GM10248 (cell line): ENCODE results near the gene VRK1.
"Not testable (repeated sequence)": the region's sequence is repeated elsewhere in the genome, so short reads cannot be mapped to it uniquely, and the experiment has no call there.

Experiments
- CTCF ChIA-PET: fragments of 300-600 bp; sonication (Branson Sonifier 250); formaldehyde crosslinking; extraction: SDS; loops from one replicate; lab custom pipeline; 2021; ENCODE audit warnings: antibody characterized with exemption; lab: Yijun Ruan, JAX
- POLR2A ChIA-PET: fragments of 350-650 bp; sonication (Branson Sonifier 250); formaldehyde crosslinking; extraction: SDS; loops from one replicate; lab custom pipeline; 2020; ENCODE audit warnings: antibody characterized with exemption; lab: Yijun Ruan, JAX
- DNase-seq: peaks from one replicate; pipeline ENCODE4 v3.0.0; 2012; ENCODE audit errors: extremely low spot score
- CTCF ChIP-seq: IDR thresholded peaks from 2 replicates; pipeline ENCODE4 v1.5.1; 2012; ENCODE audit warnings: mild to moderate bottlenecking, low read depth; ENCODE audit errors: extremely low read depth, missing control alignments, control extremely low read depth

VRK1 gene

GRCh38 chr14:96867634-96868033, 70.5 kb downstream of the VRK1 start:
- CTCF ChIA-PET: interaction anchor here (1.3 to 1.5 kb wide), 2 partner anchors 15 to 301 kb away, joined by 3 to 6 read pairs; no protein-coding TSS in a partner anchor
- POLR2A ChIA-PET: interaction anchor here (0.6 kb wide), 1 partner anchor 66 kb away, joined by 3 read pairs; no protein-coding TSS in a partner anchor
- no peak for DNase-seq
- no peak for TF ChIP-seq CTCF

- CTCF ChIA-PET: interaction anchor here (1.1 to 7.7 kb wide), 6 partner anchors 15 to 31 kb away, joined by 3 to 29 read pairs (median 3); no protein-coding TSS in a partner anchor
- POLR2A ChIA-PET: no interaction called here
- no peak for TF ChIP-seq CTCF
- DNase-seq: no peak
Observed at GRCh38 chr14:96874127-96874526, 76.9 kb downstream of the VRK1 start.

- no peak for DNase-seq
- CTCF ChIA-PET: interaction anchor here (0.6 to 7.7 kb wide), 5 partner anchors 10 to 24 kb away, joined by 3 to 29 read pairs (median 5); no protein-coding TSS in a partner anchor
- POLR2A ChIA-PET: no interaction called here
- no peak for TF ChIP-seq CTCF
Observed at GRCh38 chr14:96876747-96877146, 79.6 kb downstream of the VRK1 start.

- no peak for TF ChIP-seq CTCF
- POLR2A ChIA-PET: no interaction called here
- CTCF ChIA-PET: no interaction called here
- no peak for DNase-seq
Observed at GRCh38 chr14:96881713-96882112, 84.5 kb downstream of the VRK1 start.

- POLR2A ChIA-PET: not testable (repeated sequence)
Observed at GRCh38 chr14:96883974-96884373, 86.8 kb downstream of the VRK1 start.

GRCh38 chr14:96888158-96888557, 91.0 kb downstream of the VRK1 start:
- no peak for TF ChIP-seq CTCF
- CTCF ChIA-PET: no interaction called here
- DNase-seq: no peak
- POLR2A ChIA-PET: no interaction called here

More at GRCh38 chr14:96883974-96884373, 86.8 kb downstream of the VRK1 start:
- CTCF ChIA-PET, DNase-seq: not testable (repeated sequence)

GRCh38 chr14:96888593-96888992, 91.4 kb downstream of the VRK1 start:
- ChIA-PET CTCF (no interaction called here), POLR2A (no interaction called here)
- TF ChIP-seq CTCF: no peak
- DNase-seq: no peak
